C4-2B (cell line): ENCODE results near the gene SCG2.

Source experiments
- CTCF ChIP-seq: fragments of 450-650 bp; conservative IDR thresholded peaks from 2 replicates; pipeline ENCODE4 v1.5.1; 2017; ENCODE audit warnings: mild to moderate bottlenecking
- ZFX ChIP-seq: fragments of 450-650 bp; IDR thresholded peaks from 2 replicates; pipeline ENCODE4 v1.6.1; 2017

DNA sequence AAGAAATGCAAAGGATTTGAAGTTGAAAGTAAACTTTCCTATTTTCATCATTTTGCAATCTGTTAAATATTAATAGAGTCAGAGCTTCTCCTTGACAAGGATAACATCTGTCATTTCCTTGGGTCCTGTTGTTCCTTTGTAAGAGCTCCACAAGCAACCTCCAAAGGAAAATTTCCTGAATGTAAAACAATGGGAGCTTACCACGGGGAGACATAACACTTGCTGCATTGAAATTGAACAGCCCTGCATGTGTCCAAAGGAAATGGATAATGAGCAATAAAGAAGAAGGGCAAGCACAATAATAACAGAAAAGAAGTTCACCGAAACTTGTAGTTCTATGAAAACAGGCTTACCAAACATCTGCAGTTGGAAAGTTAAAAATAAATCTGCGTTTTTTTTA, 42.0 kb upstream of the SCG2 start:
- no peak for TF ChIP-seq CTCF
- TF ChIP-seq ZFX, result no peak
